Smooth muscle cell of bladder (primary cell): ENCODE data around the gene COX15. TPM values are rescaled to one million over a fixed set of nuclear protein-coding genes. Genes with fewer than 3 reads are reported as not detected.

Experiments used
- total RNA-seq: library from RNA; depleted of rRNA; stranded (reverse); fragments of >200 nt; gene quantifications from 2 replicates; pipeline ENCODE4 v1.2.3, GENCODE V29; 2014

The COX15 gene
- total RNA-seq = 38.1 and 42.2 TPM in 2 replicates

GRCh38 chr10:99732033-99732842, at the start of gene COX15, which contains the start of gene CUTC:
Gene COX15, minus strand, starts transcription at chr10:99732127. Its CDS starts 78 bp downstream, at chr10:99732049.
Gene CUTC, plus strand, starts transcription at chr10:99732234. Its CDS starts 115 bp downstream, at chr10:99732349.

Other genes starting within 250 kb of the COX15 start
- not detected in 2 replicates for gene NKX2-3, start 199.2 kb downstream of the COX15 start, total RNA-seq
- gene SLC25A28, start 111.7 kb downstream of the COX15 start, total RNA-seq = 23.2 and 28.6 TPM in 2 replicates
- gene ENTPD7, start 72.6 kb downstream of the COX15 start, total RNA-seq = 30.4 and 44.7 TPM in 2 replicates
- gene CUTC, start 107 bp upstream of the COX15 start, total RNA-seq = 24.6 and 35.7 TPM in 2 replicates
- 1.6 and 2.4 TPM in 2 replicates for gene ABCC2, start 50.5 kb upstream of the COX15 start, total RNA-seq